Measurements from ENCODE around the gene IKZF5.
A peak's percentile ranks its signal among the peaks of the same experiment; 100 is the strongest.

IKZF5 gene, protein sequence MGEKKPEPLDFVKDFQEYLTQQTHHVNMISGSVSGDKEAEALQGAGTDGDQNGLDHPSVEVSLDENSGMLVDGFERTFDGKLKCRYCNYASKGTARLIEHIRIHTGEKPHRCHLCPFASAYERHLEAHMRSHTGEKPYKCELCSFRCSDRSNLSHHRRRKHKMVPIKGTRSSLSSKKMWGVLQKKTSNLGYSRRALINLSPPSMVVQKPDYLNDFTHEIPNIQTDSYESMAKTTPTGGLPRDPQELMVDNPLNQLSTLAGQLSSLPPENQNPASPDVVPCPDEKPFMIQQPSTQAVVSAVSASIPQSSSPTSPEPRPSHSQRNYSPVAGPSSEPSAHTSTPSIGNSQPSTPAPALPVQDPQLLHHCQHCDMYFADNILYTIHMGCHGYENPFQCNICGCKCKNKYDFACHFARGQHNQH

DNA sequence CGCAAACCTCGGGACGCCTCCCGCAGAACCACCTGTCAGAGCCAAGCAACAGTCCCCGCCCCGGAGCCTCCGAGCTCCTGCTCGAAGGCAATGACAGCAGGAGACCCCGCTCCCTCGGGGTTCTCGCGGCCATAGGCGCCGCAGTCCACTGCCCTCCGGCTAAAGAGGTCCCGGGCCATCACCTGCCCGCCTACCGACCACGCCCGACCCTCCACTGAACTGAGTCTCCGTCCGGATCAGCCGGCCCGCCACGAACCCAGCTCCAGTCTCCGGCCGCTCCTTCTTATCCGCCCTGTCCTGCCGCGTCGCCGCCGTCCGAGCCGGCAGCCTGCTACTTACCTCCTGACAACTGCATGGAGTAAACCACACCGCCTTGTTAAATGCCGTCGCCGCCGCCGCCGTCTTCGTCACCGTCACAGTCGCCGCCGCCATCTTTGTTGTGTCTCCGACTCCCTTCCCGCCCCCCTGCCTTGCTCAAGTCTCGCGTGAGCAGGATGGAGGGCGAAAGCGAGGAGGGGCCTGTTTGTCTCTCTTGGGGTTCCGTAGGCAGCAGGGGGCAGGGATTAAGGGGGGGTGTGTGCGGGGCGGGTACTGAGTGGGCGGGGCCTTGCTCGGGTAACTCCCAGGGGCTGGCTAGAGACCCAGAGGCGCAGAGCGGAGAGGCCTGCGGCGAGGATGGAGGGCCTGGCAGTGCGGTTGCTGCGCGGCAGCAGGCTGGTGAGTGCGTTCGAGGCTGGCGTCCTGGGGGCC is at the start of gene IKZF5, which contains the start of gene ACADSB:
IKZF5 (minus strand) TSS at position 441 of the 750 bp plus-strand sequence. CDS start 10,170 bp downstream, outside the sequence.
ACADSB (plus strand) TSS at position 652 of the 750 bp plus-strand sequence; CDS start at position 676, 24 bp downstream.
- peak; percentile 92 for DNase-seq (ENCODE audit: low read depth)

- no peak for DNase-seq (ENCODE audit: low read depth)
These were observed 49.4 kb upstream of the IKZF5 start for GRCh38 chr10:123057968-123058367.

- DNase-seq (ENCODE audit: low read depth): no peak
These were observed 37.6 kb upstream of the IKZF5 start for GRCh38 chr10:123045961-123046731.

GRCh38 chr10:123044391-123044790 is 35.8 kb upstream of the IKZF5 start:
- DNase-seq (ENCODE audit: low read depth): no peak

GRCh38 chr10:123043409-123043925 is 34.9 kb upstream of the IKZF5 start:
- DNase-seq (ENCODE audit: low read depth): peak; percentile 11

DNA sequence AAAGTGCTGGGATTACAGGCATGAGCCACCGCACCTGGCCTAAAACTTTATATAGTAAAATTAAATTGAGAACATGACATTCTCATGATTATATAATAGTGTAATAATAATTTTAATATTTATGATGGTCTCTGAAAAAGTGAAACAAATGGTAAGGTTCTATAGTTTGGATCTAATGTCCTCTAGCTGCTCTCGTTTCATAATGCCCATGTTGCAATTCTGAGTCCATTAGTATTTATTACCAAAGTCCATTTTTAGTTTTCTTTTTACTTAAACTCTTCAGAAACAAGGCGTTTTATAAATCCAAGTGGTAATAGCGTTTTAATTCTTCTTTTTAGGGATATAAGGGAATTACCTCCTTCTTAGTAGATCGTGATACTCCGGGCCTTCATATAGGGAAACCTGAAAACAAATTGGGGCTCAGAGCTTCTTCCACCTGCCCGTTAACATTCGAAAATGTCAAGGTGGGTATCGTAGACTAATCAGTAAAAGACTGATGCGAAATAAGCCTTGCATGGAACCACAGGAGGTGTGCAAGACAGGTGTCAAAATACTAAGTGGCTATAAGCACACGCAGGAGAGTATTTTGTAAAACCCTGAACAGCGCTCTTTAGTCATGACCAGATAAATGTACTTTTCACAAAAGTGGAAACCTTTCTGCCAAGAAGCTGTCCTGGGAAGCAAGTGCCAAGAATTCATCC is 34.3 kb upstream of the IKZF5 start:
- DNase-seq (ENCODE audit: low read depth): no peak

GRCh38 chr10:123039632-123039930 is 31.0 kb upstream of the IKZF5 start:
- DNase-seq (ENCODE audit: low read depth): no peak

- DNase-seq (ENCODE audit: low read depth): no peak
These were observed 30.4 kb upstream of the IKZF5 start for GRCh38 chr10:123038782-123039631.

DNA sequence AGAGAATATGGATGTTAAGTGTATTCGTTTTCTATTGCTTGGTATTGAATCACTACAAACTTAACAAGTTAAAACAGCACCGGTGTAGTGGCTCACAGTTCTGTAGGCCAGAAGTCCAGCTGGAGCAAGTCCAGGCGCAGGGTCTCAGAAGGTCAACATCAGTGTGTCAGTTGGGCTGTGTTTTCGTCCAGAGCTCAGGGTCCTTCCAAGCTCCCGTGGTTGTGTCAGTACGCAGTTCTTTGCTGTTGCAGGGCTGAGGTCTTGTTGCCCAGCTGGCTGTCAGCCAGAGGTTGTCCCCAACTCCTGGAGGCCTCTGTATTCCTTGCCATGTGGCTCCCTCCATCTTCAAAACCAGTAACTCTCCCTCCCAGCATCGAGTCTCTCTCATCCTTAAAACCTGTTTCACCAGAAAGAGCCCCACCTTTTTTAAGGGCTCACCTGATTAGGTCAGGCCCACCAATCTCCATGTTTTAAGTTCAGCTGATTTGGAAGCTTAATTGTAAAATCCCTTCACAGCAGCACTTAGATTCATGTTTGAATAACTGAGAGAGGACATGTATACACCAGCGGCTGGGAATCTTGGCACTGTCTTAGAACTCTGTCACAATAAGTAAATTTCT is 27.0 kb upstream of the IKZF5 start:
- no peak for DNase-seq (ENCODE audit: low read depth)

DNA sequence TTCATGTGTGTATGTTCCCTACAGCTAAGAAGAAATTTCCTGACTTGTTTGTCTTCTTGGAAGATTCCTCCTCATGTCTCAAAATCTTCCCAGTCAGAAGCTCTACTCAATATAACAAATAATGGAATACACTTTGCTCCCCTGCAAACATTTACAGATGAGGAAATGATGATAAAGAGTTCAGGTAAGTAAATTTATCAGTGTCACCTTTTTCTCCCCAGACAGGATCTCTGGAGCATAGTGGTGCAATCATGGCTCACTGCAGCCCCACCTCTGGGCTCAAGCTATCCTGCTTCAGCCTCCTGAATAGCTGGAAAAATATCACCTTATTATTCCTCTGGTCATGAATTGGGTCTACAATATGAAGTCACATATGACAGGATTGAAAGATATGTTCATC is 25.7 kb upstream of the IKZF5 start:
- no peak for DNase-seq (ENCODE audit: low read depth)

DNA sequence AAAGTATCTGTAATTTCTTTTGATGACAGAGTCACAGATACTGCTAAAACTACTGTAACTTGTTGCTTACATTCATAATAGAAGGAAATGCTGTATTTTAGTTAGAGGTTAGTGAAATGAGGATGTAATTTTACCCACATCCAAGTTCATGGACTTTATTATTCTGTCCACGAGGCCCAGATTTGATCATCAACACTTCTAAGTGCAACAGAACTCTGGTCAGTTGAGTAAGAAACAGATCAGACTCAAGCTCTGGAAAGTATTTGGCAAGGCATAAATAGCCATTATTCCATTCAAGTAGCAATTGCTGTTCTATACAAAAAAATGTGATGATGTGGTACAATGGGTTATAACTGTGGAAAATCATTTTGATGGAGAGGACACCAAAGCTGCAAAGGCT is 22.5 kb upstream of the IKZF5 start:
- DNase-seq (ENCODE audit: low read depth): no peak

- DNase-seq (ENCODE audit: low read depth): no peak
These were observed 19.3 kb upstream of the IKZF5 start for GRCh38 chr10:123027861-123028260.

GRCh38 chr10:123026302-123026701 is 17.7 kb upstream of the IKZF5 start:
- no peak for DNase-seq (ENCODE audit: low read depth)

GRCh38 chr10:123024540-123024939 is 15.9 kb upstream of the IKZF5 start:
- DNase-seq (ENCODE audit: low read depth): no peak

DNA sequence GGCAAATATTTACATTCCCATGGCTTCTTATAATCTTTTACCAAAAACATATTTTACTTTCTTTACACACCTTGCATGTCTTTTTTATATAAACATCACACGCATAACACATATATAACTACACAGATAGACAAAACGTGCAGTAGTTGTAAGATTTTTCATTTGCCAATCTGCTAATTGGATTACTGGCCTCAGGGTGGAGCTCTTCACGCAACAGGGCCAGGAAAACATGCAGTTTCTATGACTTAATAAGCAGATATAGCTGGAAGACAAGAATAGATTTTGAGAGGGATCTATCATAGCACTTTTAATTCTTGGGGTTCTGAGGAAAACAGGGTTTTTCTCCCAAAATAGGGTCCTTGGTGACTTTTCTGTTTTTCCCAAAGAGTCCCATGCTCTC is 12.9 kb upstream of the IKZF5 start:
- DNase-seq (ENCODE audit: low read depth): no peak

GRCh38 chr10:123019941-123020703 is 11.5 kb upstream of the IKZF5 start:
- DNase-seq (ENCODE audit: low read depth): no peak

DNA sequence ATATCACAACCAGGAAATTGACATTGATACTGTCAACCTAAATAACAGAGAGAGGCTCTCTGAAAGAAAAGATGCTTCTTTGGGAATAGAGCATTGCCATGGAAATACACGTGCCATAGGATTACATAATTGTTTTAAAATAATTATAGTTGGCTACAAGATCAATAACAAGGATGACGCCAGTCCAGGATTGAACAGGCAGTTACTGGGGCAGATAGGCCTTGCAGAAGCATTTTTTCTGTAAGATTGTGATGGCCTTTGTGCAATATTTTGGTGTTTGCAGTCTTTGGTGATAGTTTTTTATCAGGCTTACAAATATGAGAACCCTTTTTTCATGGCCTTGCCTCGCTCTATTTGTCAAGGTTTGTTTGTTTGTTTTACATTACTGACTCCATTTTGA is 10.7 kb upstream of the IKZF5 start:
- no peak for DNase-seq (ENCODE audit: low read depth)

DNA sequence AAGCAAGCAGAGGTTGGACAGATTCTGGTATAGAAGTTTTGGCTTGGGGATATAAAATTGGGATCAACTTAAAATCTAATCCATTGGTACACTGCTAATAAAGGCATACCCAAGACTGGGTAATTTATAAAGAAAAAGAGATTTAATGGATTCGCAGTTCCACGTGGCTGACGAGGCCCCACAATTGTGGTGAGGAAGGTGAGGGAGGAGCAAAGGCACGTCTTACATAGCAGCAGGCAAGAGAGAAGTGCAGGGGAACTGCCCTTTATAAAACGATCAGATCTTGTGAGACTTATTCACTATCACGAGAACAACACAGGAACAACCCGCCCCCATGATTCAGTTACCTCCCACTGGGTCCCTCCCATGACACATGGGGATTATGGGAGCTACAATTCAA is 9.9 kb upstream of the IKZF5 start:
- DNase-seq (ENCODE audit: low read depth): no peak

GRCh38 chr10:123017421-123018165 is 9.0 kb upstream of the IKZF5 start:
- DNase-seq (ENCODE audit: low read depth): no peak
